AG09319 (cell line): Measurements from ENCODE around the gene CDKL5.
A peak's percentile ranks its signal among the peaks of the same experiment; 100 is the strongest.

Experiments
- DNase-seq: peaks from one replicate; pipeline ENCODE4 v3.0.0-alpha.2; 2010; ENCODE audit warnings: low read depth; ENCODE audit errors: extremely low read depth
- TF ChIP-seq, protein P1 (sequence below): IDR thresholded peaks from 2 replicates; pipeline ENCODE4 v1.5.1; 2011; ENCODE audit warnings: low read depth, mild to moderate bottlenecking, inconsistent platforms, low read length, moderate library complexity

CDKL5 gene

DNA sequence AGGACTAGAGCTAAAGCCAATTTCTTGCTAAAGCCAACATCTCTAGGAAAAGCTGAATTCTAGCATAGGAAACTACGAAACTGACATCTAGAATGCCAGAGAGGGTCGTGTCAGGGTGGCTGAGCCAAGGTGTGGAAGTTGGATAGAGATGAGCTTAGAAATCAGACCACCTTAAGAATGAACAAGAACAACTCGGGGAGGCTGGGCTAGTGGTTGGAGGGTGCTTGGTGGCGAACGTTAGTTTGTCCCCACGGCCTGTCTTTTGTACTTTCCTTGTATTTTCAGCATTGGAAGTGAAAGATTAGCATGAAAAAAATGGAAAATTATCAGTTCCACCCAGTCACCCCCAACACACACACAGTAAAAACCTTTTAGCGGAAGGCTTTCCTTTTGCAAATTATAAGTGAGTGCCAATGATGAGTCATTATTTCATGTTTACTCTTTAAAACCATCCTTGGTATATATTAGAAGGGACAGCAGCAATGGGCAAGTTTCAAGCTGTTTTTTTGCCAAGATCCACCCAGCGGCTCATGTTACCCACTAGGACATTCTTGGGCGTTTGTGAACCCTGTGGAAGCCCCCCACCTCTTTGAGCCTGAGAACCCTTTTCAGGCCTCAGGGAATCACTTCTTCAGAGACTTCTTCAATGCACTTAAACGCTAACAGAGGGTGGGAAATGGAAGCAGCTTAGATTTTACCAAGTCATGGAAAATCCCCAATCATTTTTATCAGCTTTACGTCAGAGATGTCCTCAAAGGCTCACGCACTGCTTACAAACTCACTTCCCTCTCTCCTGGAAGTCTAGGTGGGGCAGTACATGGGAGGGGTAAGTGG, 277.2 kb downstream of the CDKL5 start:
- TF ChIP-seq, protein P1, sequence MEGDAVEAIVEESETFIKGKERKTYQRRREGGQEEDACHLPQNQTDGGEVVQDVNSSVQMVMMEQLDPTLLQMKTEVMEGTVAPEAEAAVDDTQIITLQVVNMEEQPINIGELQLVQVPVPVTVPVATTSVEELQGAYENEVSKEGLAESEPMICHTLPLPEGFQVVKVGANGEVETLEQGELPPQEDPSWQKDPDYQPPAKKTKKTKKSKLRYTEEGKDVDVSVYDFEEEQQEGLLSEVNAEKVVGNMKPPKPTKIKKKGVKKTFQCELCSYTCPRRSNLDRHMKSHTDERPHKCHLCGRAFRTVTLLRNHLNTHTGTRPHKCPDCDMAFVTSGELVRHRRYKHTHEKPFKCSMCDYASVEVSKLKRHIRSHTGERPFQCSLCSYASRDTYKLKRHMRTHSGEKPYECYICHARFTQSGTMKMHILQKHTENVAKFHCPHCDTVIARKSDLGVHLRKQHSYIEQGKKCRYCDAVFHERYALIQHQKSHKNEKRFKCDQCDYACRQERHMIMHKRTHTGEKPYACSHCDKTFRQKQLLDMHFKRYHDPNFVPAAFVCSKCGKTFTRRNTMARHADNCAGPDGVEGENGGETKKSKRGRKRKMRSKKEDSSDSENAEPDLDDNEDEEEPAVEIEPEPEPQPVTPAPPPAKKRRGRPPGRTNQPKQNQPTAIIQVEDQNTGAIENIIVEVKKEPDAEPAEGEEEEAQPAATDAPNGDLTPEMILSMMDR: no peak
- peak; percentile 38 for DNase-seq
